HFF-Myc (cell line): ENCODE measurements around the gene PRRT1B.

Experiments
- DNase-seq: peaks from one replicate; pipeline ENCODE4 v3.0.0-alpha.2; 2011; ENCODE audit warnings: low read depth; ENCODE audit errors: extremely low read depth
- H3K4me3 ChIP-seq: replicated peaks from 2 replicates; pipeline ENCODE4 v1.5.1; 2011; ENCODE audit warnings: low read depth, mild to moderate bottlenecking, control low read depth, low read length
- TF ChIP-seq, protein P1 (sequence below): IDR thresholded peaks from 2 replicates; pipeline ENCODE4 v1.5.1; 2012; ENCODE audit warnings: mild to moderate bottlenecking, low read depth, low read length, control low read depth; ENCODE audit errors: missing control alignments

The PRRT1B gene

GRCh38 chr9:131522257-131523085 is 22.9 kb upstream of the PRRT1B start:
- TF ChIP-seq, protein P1, sequence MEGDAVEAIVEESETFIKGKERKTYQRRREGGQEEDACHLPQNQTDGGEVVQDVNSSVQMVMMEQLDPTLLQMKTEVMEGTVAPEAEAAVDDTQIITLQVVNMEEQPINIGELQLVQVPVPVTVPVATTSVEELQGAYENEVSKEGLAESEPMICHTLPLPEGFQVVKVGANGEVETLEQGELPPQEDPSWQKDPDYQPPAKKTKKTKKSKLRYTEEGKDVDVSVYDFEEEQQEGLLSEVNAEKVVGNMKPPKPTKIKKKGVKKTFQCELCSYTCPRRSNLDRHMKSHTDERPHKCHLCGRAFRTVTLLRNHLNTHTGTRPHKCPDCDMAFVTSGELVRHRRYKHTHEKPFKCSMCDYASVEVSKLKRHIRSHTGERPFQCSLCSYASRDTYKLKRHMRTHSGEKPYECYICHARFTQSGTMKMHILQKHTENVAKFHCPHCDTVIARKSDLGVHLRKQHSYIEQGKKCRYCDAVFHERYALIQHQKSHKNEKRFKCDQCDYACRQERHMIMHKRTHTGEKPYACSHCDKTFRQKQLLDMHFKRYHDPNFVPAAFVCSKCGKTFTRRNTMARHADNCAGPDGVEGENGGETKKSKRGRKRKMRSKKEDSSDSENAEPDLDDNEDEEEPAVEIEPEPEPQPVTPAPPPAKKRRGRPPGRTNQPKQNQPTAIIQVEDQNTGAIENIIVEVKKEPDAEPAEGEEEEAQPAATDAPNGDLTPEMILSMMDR, result no peak
- H3K4me3 ChIP-seq, result no peak overlapping the region
- DNase-seq, result no peak

DNA sequence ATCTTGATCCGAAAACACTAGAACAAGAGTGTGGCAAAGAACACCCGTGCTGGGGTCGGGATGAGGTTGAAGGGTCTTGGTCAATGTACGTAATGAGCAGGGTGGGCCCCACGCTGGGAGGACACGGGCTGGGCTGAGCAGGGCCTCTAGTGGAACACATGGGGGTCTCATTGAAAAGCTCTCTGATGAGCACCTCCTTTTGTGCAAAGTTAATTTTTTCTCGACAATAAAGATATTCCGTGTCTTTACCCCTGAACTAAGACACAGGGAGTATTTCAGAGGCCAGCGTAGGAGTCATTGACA is 22.3 kb upstream of the PRRT1B start:
- DNase-seq, result no peak

DNA sequence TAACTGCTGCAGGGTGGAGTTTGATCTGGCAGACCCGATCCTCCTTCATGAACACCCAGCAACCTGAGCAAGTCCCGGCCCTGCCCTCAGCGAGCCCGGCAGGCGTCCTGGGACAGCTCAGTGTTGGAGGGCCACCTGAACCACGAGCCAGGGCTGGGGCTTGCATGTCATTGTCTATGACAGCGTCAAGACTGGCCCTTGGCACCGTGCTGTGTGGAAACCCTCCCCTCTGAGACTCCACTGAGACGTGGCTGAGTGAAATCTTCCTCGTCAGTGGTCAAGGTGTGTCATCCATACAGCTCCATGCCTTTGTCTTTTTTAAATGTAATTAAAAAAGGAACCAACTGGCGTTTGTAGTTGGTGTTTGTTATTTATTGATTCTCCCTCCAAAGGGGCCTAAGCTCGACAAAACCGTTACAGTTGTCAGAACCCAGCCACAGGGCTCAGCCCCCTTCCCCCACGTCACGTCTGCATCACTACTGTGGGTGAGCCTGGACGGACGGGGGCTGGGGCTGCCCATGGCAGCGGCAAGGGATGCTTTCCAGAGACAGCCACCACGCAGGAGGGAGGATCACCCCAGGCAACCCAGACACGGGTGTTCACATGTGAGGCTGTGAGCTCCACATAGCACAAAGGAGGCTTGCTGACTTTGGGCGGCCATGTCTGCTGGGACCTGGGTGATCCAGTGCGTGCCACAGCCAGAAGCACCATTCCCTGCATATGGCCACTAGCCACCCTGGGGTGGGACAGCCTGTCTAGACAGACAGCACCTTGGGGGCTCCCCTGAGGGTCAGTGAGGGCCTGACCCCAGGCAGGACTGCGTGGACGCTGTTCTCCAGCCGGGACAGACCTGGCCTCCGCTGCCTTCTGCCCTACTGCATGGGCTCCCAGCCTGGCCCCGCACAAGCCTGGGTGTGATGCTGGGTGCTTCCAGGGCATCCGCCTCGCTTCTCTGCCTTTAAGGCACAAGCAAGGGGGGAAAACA is 21.6 kb upstream of the PRRT1B start:
- TF ChIP-seq, protein P1, result no peak
- DNase-seq, result no peak
- no peak overlapping the region for H3K4me3 ChIP-seq

More for the DNA sequence above, 22.3 kb upstream of the PRRT1B start:
- TF ChIP-seq, protein P1, result no peak
- H3K4me3 ChIP-seq, result no peak overlapping the region

- DNase-seq, result no peak
- H3K4me3 ChIP-seq, result no peak overlapping the region
- TF ChIP-seq, protein P1, result no peak
These were observed 20.5 kb upstream of the PRRT1B start for GRCh38 chr9:131524665-131525315.

- TF ChIP-seq, protein P1, result no peak
- DNase-seq, result no peak
- H3K4me3 ChIP-seq, result no peak overlapping the region
These were observed 19.4 kb upstream of the PRRT1B start for GRCh38 chr9:131525643-131526565.

DNA sequence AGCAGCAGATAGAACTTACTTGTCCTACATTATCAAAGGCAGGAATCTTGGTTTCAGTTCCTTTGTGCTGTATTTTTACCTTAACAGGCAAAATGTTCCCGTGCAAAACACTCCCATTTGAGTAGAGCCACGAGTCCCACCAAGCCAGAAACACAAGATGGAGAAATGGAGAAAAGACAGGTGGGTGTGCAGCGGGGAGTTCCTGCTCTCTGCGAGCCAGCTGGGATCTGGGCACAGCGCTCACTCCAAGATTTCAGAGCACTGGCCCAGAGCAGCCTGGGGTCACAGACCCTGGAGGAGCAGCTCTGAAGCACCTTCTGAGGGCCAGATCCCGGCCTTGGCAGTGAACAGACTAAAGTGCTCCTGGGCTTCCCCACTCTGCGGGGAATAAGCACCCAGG is 17.1 kb upstream of the PRRT1B start:
- no peak for DNase-seq
- TF ChIP-seq, protein P1, result no peak
- H3K4me3 ChIP-seq, result no peak overlapping the region
